T47D (cell line): Measurements from ENCODE around the gene LRTM1.

Source experiments
- DNase-seq, 2 experiments: peaks; one replicate each; pipeline versions ENCODE4 v3.0.0 to v3.0.0-alpha.2; 2011 to 2012; ENCODE audit warnings: low read depth in 1 of 2, low spot score in 1 of 2
- JUND ChIP-seq: IDR thresholded peaks from 2 replicates; pipeline ENCODE4 v1.6.1; 2012; ENCODE audit warnings: low read depth
- in situ Hi-C: cut with HindIII; loops from 2 replicates; pipeline ENCODE4 v1.10.0; 2016; ENCODE audit warnings: low sequenced_read_pairs, low pct_unique_long_range_greater_than_20kb

LRTM1 gene

GRCh38 chr3:54957711-54958110, 29.9 kb upstream of the LRTM1 start:
- in situ Hi-C loops = no loop called here
- DNase-seq = no peak
- no peak for TF ChIP-seq JUND

DNA sequence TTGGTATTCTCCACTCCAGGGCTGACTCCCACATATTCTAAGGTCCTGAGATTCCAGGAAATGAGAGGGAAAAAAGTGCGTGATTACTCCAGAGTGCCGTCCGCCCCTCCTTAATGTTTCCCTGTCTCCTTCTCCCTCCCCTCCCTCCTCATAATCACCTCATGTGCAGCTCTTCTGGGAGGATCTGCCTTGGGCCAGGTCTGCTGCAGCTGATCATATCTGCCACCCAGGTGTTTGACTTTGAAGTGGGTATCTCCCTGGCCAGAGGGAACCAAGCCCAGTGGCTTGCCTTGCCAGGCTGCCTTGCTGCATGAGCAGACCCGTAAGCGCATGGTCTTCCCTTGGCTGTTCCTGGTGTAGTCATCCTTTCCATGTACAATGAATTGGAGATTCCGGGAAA, 28.1 kb upstream of the LRTM1 start:
- DNase-seq = no peak
- TF ChIP-seq JUND = no peak
- in situ Hi-C loops = no loop called here

GRCh38 chr3:54955496-54955895, 27.6 kb upstream of the LRTM1 start:
- no peak for DNase-seq
- no peak for TF ChIP-seq JUND
- in situ Hi-C loops = no loop called here

- TF ChIP-seq JUND = no peak
- in situ Hi-C loops = no loop called here
- no peak for DNase-seq
Observed at GRCh38 chr3:54954521-54954920, 26.7 kb upstream of the LRTM1 start.

- in situ Hi-C loops = no loop called here
- no peak for TF ChIP-seq JUND
- no peak for DNase-seq
Observed at GRCh38 chr3:54954022-54954421, 26.2 kb upstream of the LRTM1 start.

DNA sequence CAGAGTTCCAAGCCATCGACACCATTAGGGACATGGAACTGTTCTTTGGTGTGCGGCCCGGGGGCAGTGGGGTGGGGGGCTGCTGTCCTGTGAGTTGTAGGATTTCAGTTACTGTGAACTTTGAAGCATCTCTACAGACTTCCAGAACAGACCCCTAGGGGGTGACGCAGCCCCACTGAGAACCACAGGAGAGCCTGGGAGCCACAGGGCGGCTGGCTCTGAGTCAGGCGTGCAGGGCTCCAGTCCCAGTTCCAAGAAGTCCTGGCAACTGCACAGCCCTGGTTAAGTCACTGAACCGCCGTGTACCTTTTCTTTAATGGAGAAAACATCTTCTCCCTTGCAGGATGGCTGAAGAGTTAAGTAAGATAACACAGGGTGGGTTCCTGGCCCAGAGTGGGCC, 23.5 kb upstream of the LRTM1 start:
- no peak for TF ChIP-seq JUND
- in situ Hi-C loops = no loop called here
- DNase-seq = no peak

DNA sequence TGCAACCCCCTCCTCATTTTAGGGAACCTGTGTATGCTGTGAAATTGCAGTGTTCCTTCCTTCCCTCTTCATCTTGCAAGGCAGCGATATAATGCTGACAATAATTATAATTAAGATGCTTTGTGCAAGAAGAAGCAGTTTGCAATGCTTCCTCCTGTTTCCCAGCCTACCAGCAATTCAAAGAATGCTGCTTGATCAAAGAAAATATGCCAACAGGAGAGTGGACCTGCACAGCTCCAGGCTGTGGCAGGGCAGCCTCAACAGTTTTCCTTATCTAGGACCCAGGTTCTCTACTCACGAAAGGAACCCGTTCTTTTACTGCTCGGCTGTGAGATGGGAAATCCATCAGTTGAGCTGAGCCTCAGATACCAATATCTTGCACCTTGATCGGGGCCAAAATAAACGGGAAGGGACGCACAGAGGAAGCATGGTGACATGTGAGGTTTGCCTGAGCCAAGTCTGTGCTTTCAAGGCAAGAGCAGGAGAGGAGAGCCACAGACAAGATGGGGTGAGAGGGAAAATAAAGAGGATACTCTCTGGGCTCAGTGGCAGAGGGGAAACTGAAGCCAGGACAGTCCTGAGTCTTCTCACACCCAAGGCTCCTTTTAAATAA, 22.6 kb upstream of the LRTM1 start:
- DNase-seq = no peak
- no peak for TF ChIP-seq JUND
- in situ Hi-C loops = no loop called here

DNA sequence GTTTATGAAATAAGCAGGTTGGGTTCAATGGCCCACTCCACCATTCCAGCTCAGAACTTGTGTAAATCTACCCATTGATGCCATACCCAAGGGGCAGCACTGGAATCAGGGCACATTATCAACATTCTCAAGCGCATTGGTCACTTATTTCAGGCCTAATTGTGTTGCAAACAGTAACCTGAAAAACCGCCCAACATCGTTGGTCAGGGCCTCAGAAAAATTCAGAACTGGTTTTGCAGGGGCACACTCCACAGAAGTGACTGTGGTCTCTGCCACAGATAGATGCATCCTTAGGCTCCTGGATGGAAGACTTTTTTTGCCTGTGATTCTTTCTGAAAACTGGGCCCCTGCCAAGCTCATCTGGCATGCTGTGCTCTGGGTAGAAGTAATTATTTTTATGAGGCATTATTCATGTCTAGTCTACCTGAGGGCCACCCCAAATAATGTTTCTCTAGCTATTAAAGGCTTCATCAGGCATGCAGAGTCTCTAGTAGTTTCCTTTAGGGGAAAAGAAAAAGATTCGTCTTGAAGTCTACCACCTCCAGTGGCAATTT, 21.7 kb upstream of the LRTM1 start:
- DNase-seq = no peak
- in situ Hi-C loops = no loop called here
- TF ChIP-seq JUND = no peak

- TF ChIP-seq JUND = no peak
Observed at GRCh38 chr3:54941690-54942362, 14.0 kb upstream of the LRTM1 start.

DNA sequence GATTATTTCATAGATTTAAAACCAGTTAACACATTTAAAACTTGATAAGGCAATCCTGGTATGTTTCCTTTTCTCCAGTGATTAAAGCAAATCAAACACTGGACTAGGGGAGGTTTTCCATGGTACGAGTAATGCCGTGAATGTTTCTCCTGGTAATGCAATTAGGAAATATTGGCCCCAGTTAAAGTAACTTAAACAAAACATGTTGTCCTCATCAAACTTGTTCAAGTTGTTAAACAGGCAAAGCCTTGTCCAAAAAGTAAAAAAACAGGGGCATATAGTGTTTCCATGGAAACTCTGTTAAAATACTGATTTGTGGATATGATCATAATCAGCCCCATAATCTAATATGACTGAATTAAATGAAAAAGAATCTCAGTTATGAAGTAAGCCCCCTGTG, 13.1 kb upstream of the LRTM1 start:
- no peak for TF ChIP-seq JUND
- DNase-seq = no peak
- in situ Hi-C loops = no loop called here

More at GRCh38 chr3:54941690-54942362, 14.0 kb upstream of the LRTM1 start:
- in situ Hi-C loops = no loop called here
- no peak for DNase-seq

- no peak for TF ChIP-seq JUND
- DNase-seq = no peak
- in situ Hi-C loops = no loop called here
Observed at GRCh38 chr3:54939557-54940300, 11.9 kb upstream of the LRTM1 start.

DNA sequence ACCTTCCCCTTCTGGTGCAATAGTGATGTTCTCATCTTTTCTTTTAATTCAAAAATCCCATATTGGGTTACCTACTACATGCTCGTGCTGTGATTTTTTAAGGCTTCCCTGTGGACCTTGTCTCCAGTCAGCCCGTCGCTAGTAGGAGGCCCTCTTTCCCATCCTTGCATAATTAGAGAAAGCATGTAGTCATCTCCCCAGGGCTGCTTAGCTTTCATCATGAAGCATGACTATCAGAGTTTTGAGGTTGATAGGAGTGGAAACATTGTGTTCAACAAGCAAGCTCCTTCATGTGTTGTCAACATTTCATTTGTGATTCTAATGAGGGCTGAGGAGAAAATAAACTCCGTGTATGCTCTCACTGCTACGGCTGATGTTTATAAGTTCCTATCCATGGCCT, 8.7 kb upstream of the LRTM1 start:
- no peak for DNase-seq
- no peak for TF ChIP-seq JUND
- in situ Hi-C loops = no loop called here

GRCh38 chr3:54935869-54936268, 8.0 kb upstream of the LRTM1 start:
- DNase-seq = no peak
- in situ Hi-C loops = no loop called here
- TF ChIP-seq JUND = no peak
